ENCODE data around the gene TRAPPC2B.

The TRAPPC2B gene

GRCh38 chr19:57377498-57378146 lies 14.3 kb downstream of the TRAPPC2B start:
- Histone ChIP-seq H3K9me3 (replicated peaks; ENCODE audit: insufficient read depth, low read length) (no peaks in the 10 kb centered on the region), H3K4me3 (ENCODE audit: low read length) (no peak overlapping the region), H3K27me3 (replicated peaks; ENCODE audit: insufficient read depth, low read length) (no peaks in the 10 kb centered on the region), H3K4me1 (ENCODE audit: low read length) (no peaks in the 10 kb centered on the region), H3K9me2 (replicated peaks; ENCODE audit: insufficient read depth, low read length) (no peaks in the 10 kb centered on the region), H4K20me1 (ENCODE audit: insufficient read depth, low read length) (no peaks in the 10 kb centered on the region), H3K27ac (ENCODE audit: low read length) (no peak overlapping the region), H2AFZ (ENCODE audit: low read length) (no peak overlapping the region), H3K79me2 (ENCODE audit: low read length) (no peaks in the 10 kb centered on the region), H3K36me3 (replicated peaks; ENCODE audit: insufficient read depth, low read length) (no peaks in the 10 kb centered on the region), H3F3A (ENCODE audit: insufficient read depth, low read length) (no peaks in the 10 kb centered on the region), H3K9ac (ENCODE audit: low read length) (no peak overlapping the region), H3K4me2 (ENCODE audit: low read depth, low read length) (no peak overlapping the region)
- no peak for DNase-seq
- TF ChIP-seq EZH2phosphoT487 (IDR thresholded peaks at IDR 0.05; ENCODE audit: low read length) = no peak
- TF ChIP-seq, protein P1, sequence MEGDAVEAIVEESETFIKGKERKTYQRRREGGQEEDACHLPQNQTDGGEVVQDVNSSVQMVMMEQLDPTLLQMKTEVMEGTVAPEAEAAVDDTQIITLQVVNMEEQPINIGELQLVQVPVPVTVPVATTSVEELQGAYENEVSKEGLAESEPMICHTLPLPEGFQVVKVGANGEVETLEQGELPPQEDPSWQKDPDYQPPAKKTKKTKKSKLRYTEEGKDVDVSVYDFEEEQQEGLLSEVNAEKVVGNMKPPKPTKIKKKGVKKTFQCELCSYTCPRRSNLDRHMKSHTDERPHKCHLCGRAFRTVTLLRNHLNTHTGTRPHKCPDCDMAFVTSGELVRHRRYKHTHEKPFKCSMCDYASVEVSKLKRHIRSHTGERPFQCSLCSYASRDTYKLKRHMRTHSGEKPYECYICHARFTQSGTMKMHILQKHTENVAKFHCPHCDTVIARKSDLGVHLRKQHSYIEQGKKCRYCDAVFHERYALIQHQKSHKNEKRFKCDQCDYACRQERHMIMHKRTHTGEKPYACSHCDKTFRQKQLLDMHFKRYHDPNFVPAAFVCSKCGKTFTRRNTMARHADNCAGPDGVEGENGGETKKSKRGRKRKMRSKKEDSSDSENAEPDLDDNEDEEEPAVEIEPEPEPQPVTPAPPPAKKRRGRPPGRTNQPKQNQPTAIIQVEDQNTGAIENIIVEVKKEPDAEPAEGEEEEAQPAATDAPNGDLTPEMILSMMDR (IDR thresholded peaks at IDR 0.05; ENCODE audit: low read length) = no peak

DNA sequence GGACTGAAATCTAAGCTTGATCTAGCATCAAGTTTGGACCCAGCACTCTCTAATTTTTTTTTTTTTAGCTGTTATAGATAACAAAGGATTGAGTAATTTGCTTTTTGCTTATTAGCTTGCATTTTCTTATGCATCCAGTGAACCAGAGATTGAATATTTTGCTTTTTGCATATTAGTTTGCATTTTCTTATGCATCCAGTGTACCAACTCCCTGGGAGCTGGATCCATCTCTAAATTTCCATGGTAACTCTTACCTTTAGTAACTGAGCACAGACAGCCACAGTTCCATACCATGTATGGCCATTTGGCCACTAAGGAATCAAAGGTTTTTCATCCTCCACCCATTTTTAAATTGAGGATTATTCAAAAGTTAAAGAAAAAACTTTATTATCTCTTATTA lies 17.6 kb downstream of the TRAPPC2B start:
- H3K4me1 ChIP-seq (ENCODE audit: low read length) = no peaks in the 10 kb centered on the region
- no peaks in the 10 kb centered on the region for H3K79me2 ChIP-seq (ENCODE audit: low read length)
- no peaks in the 10 kb centered on the region for H4K20me1 ChIP-seq (ENCODE audit: insufficient read depth, low read length)
- TF ChIP-seq, protein P1 (IDR thresholded peaks at IDR 0.05; ENCODE audit: low read length) = no peak
- TF ChIP-seq EZH2phosphoT487 (IDR thresholded peaks at IDR 0.05; ENCODE audit: low read length) (no peak), EZH2 (optimal IDR thresholded peaks at IDR 0.05; ENCODE audit: low read depth, low read length) (no peak)
- H3F3A ChIP-seq (ENCODE audit: insufficient read depth, low read length) = no peaks in the 10 kb centered on the region
- no peak overlapping the region for H2AFZ ChIP-seq (ENCODE audit: low read length)
- no peak overlapping the region for H3K9ac ChIP-seq (ENCODE audit: low read length)
- no peaks in the 10 kb centered on the region for H3K9me3 ChIP-seq (replicated peaks; ENCODE audit: insufficient read depth, low read length)
- H3K27ac ChIP-seq (ENCODE audit: low read length) = no peak overlapping the region
- no peaks in the 10 kb centered on the region for H3K36me3 ChIP-seq (replicated peaks; ENCODE audit: insufficient read depth, low read length)
- H3K4me3 ChIP-seq (ENCODE audit: low read length) = no peak overlapping the region
- H3K27me3 ChIP-seq (replicated peaks; ENCODE audit: insufficient read depth, low read length) = no peaks in the 10 kb centered on the region
- DNase-seq = no peak
- H3K4me2 ChIP-seq (ENCODE audit: low read depth, low read length) = no peak overlapping the region
- no peaks in the 10 kb centered on the region for H3K9me2 ChIP-seq (replicated peaks; ENCODE audit: insufficient read depth, low read length)

DNA sequence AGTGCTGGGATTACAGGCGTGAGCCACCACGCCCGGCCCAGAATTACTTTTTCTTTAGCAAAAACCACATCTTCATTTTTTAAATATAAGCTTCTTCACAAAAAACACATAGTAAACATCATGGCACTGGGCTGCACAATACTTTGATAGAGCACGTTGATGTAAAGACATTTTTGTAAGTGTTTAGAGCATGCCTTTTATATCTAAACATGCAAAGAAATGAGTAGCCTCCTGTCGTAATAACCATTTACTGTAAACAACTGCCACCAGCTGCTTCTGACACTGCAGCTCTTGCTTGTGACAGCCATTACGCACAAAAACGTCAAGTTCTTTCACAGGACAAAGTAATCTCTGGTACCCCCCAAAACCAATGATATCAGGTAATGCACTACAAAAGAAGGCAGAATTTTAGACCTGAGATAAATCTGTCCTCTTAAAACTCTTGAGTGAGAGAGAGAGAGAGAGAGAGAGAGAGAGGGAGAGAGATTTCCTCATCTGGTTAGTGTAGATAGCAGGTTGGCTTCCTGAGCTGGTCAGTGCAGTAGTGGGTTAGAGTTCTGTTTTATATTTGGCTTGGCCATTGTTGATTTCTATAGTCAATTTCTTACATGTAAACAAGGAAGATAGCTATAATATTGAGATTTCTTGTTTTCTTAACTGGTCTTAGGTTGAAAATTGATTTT lies 19.6 kb downstream of the TRAPPC2B start:
- TF ChIP-seq EZH2 (optimal IDR thresholded peaks at IDR 0.05; ENCODE audit: low read depth, low read length) = no peak
- no peak for TF ChIP-seq EZH2phosphoT487 (IDR thresholded peaks at IDR 0.05; ENCODE audit: low read length)
- TF ChIP-seq, protein P1 (IDR thresholded peaks at IDR 0.05; ENCODE audit: low read length) = no peak

More for the DNA sequence above, 19.6 kb downstream of the TRAPPC2B start:
- no peak overlapping the region for H3K27ac ChIP-seq (ENCODE audit: low read length)
- no peaks in the 10 kb centered on the region for H3K27me3 ChIP-seq (replicated peaks; ENCODE audit: insufficient read depth, low read length)
- H3K4me3 ChIP-seq (ENCODE audit: low read length) = no peak overlapping the region
- H3K36me3 ChIP-seq (replicated peaks; ENCODE audit: insufficient read depth, low read length) = no peaks in the 10 kb centered on the region
- no peaks in the 10 kb centered on the region for H3K79me2 ChIP-seq (ENCODE audit: low read length)
- no peaks in the 10 kb centered on the region for H3K4me1 ChIP-seq (ENCODE audit: low read length)
- H2AFZ ChIP-seq (ENCODE audit: low read length) = no peak overlapping the region
- H3F3A ChIP-seq (ENCODE audit: insufficient read depth, low read length) = no peaks in the 10 kb centered on the region
- no peaks in the 10 kb centered on the region for H3K9me2 ChIP-seq (replicated peaks; ENCODE audit: insufficient read depth, low read length)
- H4K20me1 ChIP-seq (ENCODE audit: insufficient read depth, low read length) = no peaks in the 10 kb centered on the region
- H3K9me3 ChIP-seq (replicated peaks; ENCODE audit: insufficient read depth, low read length) = no peaks in the 10 kb centered on the region
- no peak overlapping the region for H3K9ac ChIP-seq (ENCODE audit: low read length)
- no peak overlapping the region for H3K4me2 ChIP-seq (ENCODE audit: low read depth, low read length)
- no peak for DNase-seq
